Head of caudate nucleus (tissue), 42 donors: ENCODE measurements around the gene MED20.

Experiments
- DNase-seq, 42 donors: peaks; one replicate each; pipeline versions ENCODE4 v3.0.0 to v3.0.0-alpha.2; 2020 to 2021; ENCODE audit warnings: mixed read lengths in 7 of 42
- intact Hi-C: fragments of 100-400 bp; cut with DNase I; formaldehyde crosslinking; loops from one replicate; pipeline ENCODE4 v1.15.0; 2022

MED20 gene

GRCh38 chr6:41927253-41927652 lies 6.3 kb upstream of the MED20 start:
- intact Hi-C loops = no loop called here
- DNase-seq = no peak

GRCh38 chr6:41922154-41922553 lies 1.2 kb upstream of the MED20 start:
- no peak for DNase-seq
- intact Hi-C loops = loop anchor here (5.0 kb wide), 1 partner anchor 295 kb away; the partner anchor contains the start of gene MRPS10

GRCh38 chr6:41921712-41921998 lies 716 bp upstream of the MED20 start:
- intact Hi-C loops = loop anchor here (1.0 to 5.0 kb wide), 4 partner anchors 27 to 296 kb away; partner anchors contain the start of genes MRPS10, TAF8, TOMM6 and USP49
- DNase-seq = no peak

- intact Hi-C loops = no loop called here
- no peak for DNase-seq
Observed at GRCh38 chr6:41917528-41917927, 3.4 kb downstream of the MED20 start.

GRCh38 chr6:41914869-41915530 lies 5.9 kb downstream of the MED20 start:
- intact Hi-C loops = no loop called here
- no peak for DNase-seq

GRCh38 chr6:41914343-41914742 lies 6.6 kb downstream of the MED20 start:
- intact Hi-C loops = no loop called here
- DNase-seq = no peak

DNA sequence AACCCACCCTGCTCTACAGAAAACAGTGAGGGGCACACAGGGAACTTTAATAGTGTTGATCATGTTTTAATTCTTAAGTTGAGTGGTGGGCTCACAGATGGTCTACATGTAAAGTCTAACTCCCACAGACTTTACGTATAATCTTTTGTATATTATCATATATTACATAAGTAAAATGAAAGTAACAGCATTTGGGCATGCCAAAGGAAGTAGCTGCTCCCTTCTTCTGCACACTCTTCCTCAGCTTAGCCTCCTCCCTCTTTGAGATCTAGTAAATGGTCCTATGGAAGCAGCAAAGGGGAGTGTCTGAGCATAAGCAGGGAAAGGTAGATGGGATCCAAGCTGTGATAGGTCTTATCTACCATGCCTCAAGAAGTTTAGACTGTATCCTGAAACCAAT lies 11.2 kb downstream of the MED20 start:
- intact Hi-C loops = no loop called here
- DNase-seq = no peak

DNA sequence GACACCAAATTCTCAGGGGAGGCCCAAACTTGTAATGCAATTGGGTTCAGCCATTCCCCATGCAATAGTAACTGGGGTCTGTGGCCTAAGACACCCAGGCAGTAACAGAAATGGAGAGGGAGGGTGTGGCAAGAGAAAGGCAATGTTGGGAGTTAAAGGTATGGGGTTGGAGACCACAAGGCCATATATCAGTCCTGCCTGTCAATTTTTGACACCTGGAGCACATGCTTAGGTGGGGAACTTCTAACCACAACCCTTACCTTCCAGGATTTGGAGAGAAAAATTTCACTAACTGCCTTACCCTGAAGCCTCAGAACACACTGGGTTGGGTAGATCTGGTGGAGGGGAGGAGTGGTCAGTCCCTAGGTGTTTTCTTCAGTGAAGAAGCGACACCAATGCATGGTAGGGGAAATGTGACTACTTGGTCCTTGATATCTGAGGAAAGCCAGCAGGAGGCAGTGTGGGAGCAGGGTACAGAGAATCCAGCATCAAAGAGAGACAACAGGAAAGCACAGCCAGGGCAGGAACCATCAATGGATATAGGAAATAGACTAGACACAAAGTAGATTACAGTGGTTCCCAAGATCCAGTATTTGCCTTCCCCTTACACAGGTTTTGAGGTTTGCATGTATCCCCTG lies 18.9 kb downstream of the MED20 start:
- no peak for DNase-seq
- intact Hi-C loops = no loop called here

DNA sequence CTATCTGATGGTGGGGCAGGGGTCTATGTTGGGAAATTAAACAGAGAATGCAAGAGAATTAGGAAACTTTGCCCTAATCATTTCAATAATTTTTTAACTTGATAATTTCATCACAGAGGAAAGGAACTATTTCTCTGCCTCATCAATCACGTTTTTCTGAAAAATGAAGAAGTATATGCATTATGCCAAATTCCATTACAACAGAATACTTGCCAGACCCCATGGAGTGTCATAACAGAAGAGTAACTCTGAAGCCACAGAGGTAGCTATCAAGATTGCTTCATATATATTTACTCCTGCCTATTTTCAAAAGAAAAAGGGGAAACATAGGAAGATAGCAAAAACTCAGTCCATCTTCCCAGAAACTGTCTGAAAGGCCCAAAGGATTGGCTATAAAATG lies 20.1 kb downstream of the MED20 start:
- no peak for DNase-seq
- intact Hi-C loops = no loop called here

DNA sequence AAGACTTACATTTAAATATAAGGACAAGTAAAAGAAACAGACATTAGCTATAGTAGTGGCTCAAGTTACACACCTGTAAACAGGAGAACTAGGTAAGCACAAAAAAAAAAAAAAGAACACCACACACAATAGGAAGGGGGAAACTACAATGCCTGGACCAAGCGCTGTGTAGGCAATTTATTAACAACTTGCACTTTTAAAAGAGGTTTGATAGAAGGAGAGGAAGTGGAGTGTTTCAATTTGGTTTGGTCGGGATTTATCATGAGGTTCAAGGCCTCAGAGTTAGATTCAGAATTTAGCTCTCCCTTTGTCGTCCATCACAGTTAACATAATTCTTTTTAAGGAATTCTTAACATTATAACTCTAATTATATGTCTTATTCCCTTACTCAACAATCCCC lies 24.7 kb downstream of the MED20 start:
- DNase-seq = no peak
- intact Hi-C loops = no loop called here

- DNase-seq = peak; percentile 78 to 95 (median 91)
- intact Hi-C loops = loop anchor here (2.0 kb wide), 1 partner anchor 25 kb away; the partner anchor contains the start of genes BYSL and MED20
Observed at GRCh38 chr6:41895300-41896233, 25.4 kb downstream of the MED20 start, which contains the start of gene USP49. Gene USP49 (minus strand): TSS chr6:41895375. CDS start chr6:41806983, 88,392 bp downstream.

GRCh38 chr6:41894366-41895299 lies 26.3 kb downstream of the MED20 start:
- intact Hi-C loops = loop anchor here (2.0 kb wide), 1 partner anchor 26 kb away; the partner anchor contains the start of genes BYSL and MED20
- DNase-seq = peak in 25 of 42 donors; percentile 5 to 68 (median 16)

- DNase-seq = no peak
Observed at GRCh38 chr6:41892921-41893564, 27.9 kb downstream of the MED20 start.

GRCh38 chr6:41887331-41887751 lies 33.6 kb downstream of the MED20 start:
- DNase-seq = no peak
- intact Hi-C loops = no loop called here

More at GRCh38 chr6:41892921-41893564, 27.9 kb downstream of the MED20 start:
- intact Hi-C loops = no loop called here

DNA sequence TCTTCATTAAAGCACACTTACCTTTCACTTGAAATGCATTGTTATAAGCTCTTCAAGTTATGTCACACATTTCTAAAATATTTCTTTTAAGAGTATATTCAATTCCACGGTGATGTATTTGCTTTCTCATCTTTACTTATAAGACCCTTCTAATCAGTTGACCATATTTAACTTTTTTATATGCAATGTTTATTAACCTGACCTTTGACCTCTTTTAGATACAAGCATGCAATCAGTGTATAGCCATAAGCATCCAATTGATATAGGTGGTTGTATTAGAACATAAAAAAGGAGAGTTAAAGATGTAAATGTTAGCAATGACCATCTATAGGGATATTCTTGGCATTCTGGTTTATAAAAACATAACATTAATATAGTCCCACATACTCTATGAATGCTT lies 35.0 kb downstream of the MED20 start:
- intact Hi-C loops = no loop called here
- DNase-seq = no peak

GRCh38 chr6:41884957-41885356 lies 36.0 kb downstream of the MED20 start:
- intact Hi-C loops = no loop called here
- DNase-seq = no peak

- intact Hi-C loops = no loop called here
- no peak for DNase-seq
Observed at GRCh38 chr6:41881506-41881905, 39.4 kb downstream of the MED20 start.

- intact Hi-C loops = no loop called here
- no peak for DNase-seq
Observed at GRCh38 chr6:41878961-41879405, 42.0 kb downstream of the MED20 start.
